ENCODE measurements around the gene RGPD6.
"Not testable (repeated sequence)": the region's sequence is repeated elsewhere in the genome, so short reads cannot be mapped to it uniquely, and the experiment has no call there.

DNA sequence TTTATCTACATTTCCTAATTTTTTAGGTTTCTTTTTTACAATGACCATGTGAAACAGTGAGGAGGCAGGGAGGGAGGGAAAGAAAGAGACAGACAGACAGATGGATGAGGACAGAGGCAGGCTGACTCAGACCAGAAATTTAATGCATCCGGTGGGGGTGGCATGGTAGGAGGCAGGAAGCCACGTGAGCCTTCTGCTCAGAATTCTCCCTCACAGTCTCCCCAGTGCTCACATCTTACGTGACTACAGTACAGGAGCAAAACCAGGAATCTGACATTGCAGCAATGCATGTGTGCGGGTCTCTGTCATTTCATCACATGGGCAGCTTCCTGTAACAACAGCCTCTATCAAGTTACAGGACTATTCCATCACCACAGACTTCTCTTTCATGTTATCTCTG is 102.1 kb downstream of the RGPD6 start:
- TF ChIP-seq, protein P1, sequence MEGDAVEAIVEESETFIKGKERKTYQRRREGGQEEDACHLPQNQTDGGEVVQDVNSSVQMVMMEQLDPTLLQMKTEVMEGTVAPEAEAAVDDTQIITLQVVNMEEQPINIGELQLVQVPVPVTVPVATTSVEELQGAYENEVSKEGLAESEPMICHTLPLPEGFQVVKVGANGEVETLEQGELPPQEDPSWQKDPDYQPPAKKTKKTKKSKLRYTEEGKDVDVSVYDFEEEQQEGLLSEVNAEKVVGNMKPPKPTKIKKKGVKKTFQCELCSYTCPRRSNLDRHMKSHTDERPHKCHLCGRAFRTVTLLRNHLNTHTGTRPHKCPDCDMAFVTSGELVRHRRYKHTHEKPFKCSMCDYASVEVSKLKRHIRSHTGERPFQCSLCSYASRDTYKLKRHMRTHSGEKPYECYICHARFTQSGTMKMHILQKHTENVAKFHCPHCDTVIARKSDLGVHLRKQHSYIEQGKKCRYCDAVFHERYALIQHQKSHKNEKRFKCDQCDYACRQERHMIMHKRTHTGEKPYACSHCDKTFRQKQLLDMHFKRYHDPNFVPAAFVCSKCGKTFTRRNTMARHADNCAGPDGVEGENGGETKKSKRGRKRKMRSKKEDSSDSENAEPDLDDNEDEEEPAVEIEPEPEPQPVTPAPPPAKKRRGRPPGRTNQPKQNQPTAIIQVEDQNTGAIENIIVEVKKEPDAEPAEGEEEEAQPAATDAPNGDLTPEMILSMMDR (IDR thresholded peaks at IDR 0.05), result not testable (repeated sequence)
- not testable (repeated sequence) for TF ChIP-seq POLR2AphosphoS5 (IDR thresholded peaks at IDR 0.05; ENCODE audit: low read depth, low read length); TCF7L2 (IDR thresholded peaks at IDR 0.05; ENCODE audit: low read depth, low read length); SIN3A (IDR thresholded peaks at IDR 0.05; ENCODE audit: borderline replicate concordance, insufficient read depth, low read depth, low read length); REST (IDR thresholded peaks at IDR 0.05; ENCODE audit: insufficient read depth in 1 of 2, low read depth in 2 of 2, low read length in 1 of 2)

All from Panc1 (cell line).